ENCODE results near the gene THOP1.
"Not testable (repeated sequence)": the region's sequence is repeated elsewhere in the genome, so short reads cannot be mapped to it uniquely, and the experiment has no call there.

DNA sequence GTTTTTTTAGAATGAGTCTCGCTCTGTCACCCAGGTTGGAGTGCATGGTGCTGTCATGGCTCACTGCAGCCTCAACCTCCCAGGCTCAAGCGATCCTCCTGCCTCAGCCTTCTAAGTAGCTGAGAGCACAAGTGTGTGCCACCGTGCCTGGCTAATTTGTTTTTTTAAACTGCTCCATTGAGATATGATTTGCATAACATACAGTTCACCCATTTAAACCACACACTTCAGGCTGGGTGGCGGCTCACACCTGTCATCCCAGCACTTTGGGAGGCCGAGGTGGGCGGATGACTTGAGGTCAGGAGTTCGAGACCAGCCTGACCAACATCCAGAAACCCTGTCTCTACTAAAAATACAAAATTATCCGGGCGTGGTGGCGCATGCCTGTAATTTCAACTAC is 7.4 kb downstream of the THOP1 start:
- TF ChIP-seq, protein P1, sequence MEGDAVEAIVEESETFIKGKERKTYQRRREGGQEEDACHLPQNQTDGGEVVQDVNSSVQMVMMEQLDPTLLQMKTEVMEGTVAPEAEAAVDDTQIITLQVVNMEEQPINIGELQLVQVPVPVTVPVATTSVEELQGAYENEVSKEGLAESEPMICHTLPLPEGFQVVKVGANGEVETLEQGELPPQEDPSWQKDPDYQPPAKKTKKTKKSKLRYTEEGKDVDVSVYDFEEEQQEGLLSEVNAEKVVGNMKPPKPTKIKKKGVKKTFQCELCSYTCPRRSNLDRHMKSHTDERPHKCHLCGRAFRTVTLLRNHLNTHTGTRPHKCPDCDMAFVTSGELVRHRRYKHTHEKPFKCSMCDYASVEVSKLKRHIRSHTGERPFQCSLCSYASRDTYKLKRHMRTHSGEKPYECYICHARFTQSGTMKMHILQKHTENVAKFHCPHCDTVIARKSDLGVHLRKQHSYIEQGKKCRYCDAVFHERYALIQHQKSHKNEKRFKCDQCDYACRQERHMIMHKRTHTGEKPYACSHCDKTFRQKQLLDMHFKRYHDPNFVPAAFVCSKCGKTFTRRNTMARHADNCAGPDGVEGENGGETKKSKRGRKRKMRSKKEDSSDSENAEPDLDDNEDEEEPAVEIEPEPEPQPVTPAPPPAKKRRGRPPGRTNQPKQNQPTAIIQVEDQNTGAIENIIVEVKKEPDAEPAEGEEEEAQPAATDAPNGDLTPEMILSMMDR (IDR thresholded peaks at IDR 0.05): not testable (repeated sequence)
- TF ChIP-seq POLR2AphosphoS5 (IDR thresholded peaks at IDR 0.05; ENCODE audit: low read depth, low read length); TCF7L2 (IDR thresholded peaks at IDR 0.05; ENCODE audit: low read depth, low read length); SIN3A (IDR thresholded peaks at IDR 0.05; ENCODE audit: borderline replicate concordance, insufficient read depth, low read depth, low read length): not testable (repeated sequence)

Data from Panc1 (cell line).